ENCODE measurements around the gene LAX1.

DNA sequence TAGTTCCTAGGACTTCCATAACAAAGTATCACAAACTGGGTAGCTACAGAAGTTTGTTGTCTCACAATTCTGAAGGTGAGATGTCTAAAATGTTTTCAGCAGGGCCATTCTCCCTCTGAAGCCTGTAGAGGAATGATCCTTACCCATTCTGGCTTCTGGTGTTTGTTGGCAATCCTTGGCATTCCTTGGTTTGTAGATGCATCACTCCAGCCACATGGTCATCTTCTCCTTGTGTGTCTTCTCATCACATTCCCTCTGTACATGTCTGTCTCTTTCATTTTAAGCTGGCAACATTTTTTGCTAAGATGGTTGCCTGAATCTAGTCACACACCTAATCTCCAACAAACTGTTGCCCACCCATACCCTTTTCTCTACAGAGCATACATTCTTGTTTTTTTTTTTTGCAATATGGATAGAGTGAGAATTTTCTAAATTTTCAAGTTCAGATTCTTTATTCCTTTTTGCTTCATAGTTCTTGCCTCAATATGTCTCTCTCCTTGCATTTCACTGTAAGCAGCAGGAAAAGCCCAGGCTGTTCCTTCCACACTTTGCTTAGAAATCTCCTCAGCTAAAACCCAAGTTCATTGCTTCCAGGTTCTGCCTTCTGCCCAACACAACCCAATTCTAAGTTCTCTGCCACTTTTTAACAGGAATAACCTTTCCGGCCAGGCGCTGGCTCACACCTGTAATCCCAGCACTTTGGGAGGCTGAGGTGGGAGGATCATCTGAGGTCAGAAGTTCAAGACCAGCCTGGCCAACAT, 48.8 kb downstream of the LAX1 start:
- TF ChIP-seq POLR2A (IDR thresholded peaks at IDR 0.05; ENCODE audit: extremely low read depth, insufficient read length): no peak
- TF ChIP-seq, protein P1, sequence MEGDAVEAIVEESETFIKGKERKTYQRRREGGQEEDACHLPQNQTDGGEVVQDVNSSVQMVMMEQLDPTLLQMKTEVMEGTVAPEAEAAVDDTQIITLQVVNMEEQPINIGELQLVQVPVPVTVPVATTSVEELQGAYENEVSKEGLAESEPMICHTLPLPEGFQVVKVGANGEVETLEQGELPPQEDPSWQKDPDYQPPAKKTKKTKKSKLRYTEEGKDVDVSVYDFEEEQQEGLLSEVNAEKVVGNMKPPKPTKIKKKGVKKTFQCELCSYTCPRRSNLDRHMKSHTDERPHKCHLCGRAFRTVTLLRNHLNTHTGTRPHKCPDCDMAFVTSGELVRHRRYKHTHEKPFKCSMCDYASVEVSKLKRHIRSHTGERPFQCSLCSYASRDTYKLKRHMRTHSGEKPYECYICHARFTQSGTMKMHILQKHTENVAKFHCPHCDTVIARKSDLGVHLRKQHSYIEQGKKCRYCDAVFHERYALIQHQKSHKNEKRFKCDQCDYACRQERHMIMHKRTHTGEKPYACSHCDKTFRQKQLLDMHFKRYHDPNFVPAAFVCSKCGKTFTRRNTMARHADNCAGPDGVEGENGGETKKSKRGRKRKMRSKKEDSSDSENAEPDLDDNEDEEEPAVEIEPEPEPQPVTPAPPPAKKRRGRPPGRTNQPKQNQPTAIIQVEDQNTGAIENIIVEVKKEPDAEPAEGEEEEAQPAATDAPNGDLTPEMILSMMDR (IDR thresholded peaks at IDR 0.05; ENCODE audit: low read depth, low read length): no peak
- TF ChIP-seq, protein P2, sequence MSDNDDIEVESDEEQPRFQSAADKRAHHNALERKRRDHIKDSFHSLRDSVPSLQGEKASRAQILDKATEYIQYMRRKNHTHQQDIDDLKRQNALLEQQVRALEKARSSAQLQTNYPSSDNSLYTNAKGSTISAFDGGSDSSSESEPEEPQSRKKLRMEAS (IDR thresholded peaks at IDR 0.05; ENCODE audit: low read depth, low read length): no peak

Data from NB4 (cell line).